Heart left ventricle (tissue), 16 donors: ENCODE data around the gene TJP3. TPM values are rescaled to one million over a fixed set of nuclear protein-coding genes. Genes with fewer than 3 reads are reported as not detected.

Experiments used
- ATAC-seq, 4 donors: fragments of 200-7000 bp; cut with Tn5 transposase; one replicate each; pipeline ENCODE4 v1.9.1; 2020 to 2022; ENCODE audit warnings: moderate library complexity in 4 of 4, mild to moderate bottlenecking in 3 of 4, moderate number of reproducible peaks in 1 of 4
- DNase-seq, 5 donors: peaks; one replicate each; pipeline ENCODE4 v3.0.0-alpha.2; 2020
- H3K27ac ChIP-seq, 12 donors: fragments of 200-600 bp; sonication (generic) in 4 of 12; one replicate each; pipeline versions ENCODE4 v1.5.0 to v1.8.0; 2016 to 2022; ENCODE audit warnings: mild to moderate bottlenecking in 2 of 12
- H3K27me3 ChIP-seq, 9 donors: fragments of 200-600 bp; sonication (generic) in 2 of 9; one replicate each; pipeline versions ENCODE4 v1.5.1 to v1.8.0; 2016 to 2022; ENCODE audit warnings: mild to moderate bottlenecking in 3 of 9
- H3K36me3 ChIP-seq, 9 donors: fragments of 200-600 bp; sonication (generic) in 2 of 9; one replicate each; pipeline versions ENCODE4 v1.5.0 to v1.8.0; 2018 to 2022; ENCODE audit warnings: mild to moderate bottlenecking in 2 of 9
- H3K4me1 ChIP-seq, 12 donors: fragments of 200-600 bp; sonication (generic) in 4 of 12; one replicate each; pipeline versions ENCODE4 v1.5.0 to v1.8.0; 2016 to 2022; ENCODE audit warnings: mild to moderate bottlenecking in 3 of 12
- H3K4me3 ChIP-seq, 12 donors: fragments of 200-600 bp; sonication (generic) in 4 of 12; one replicate each; pipeline versions ENCODE4 v1.5.0 to v1.8.0; 2017 to 2022; ENCODE audit warnings: mild to moderate bottlenecking in 9 of 12, moderate library complexity in 4 of 12
- H3K9me3 ChIP-seq, 12 donors: fragments of 200-600 bp; sonication (generic) in 4 of 12; one replicate each; pipeline versions ENCODE4 v1.5.0 to v1.8.0; 2016 to 2022; ENCODE audit warnings: mild to moderate bottlenecking in 1 of 12
- POLR2A ChIP-seq, 2 donors: fragments of 450-650 bp; IDR thresholded peaks; one replicate each; pipeline ENCODE4 v1.6.1; 2017; ENCODE audit warnings: antibody characterized with exemption in 2 of 2, mild to moderate bottlenecking in 2 of 2, moderate library complexity in 2 of 2
- WGBS, 4 donors: extraction: QIAGEN DNeasy Blood & Tissue Kit in 2 of 4; methylation state at CpG; one replicate each; pipeline versions ENCODE4 v1.1.5 to v1.1.7; 2013 to 2018; 5-methylcytosine and 5-hydroxymethylcytosine counted together
- intact Hi-C, 10 donors: fragments of 100-400 bp; cut with DNase I; formaldehyde crosslinking; loops; one replicate each; pipeline versions ENCODE4 v1.11.1 to v1.14.2; 2022
- polyA plus RNA-seq, 2 donors: library from polyadenylated mRNA; stranded (reverse); fragments of 200-250 nt; gene quantifications; one replicate each; pipeline ENCODE4 v1.2.3, GENCODE V29; 2013
- total RNA-seq, 9 donors: library from RNA; depleted of rRNA in 2 of 9; stranded (reverse); fragments of >200 nt in 2 of 9; fragmentation: NEBNext Ultra II Directional in 3 of 9; extraction: Animal tissue kit (Norgen Biotek cat#: 25700) in 3 of 9; gene quantifications; one replicate each; pipeline versions ENCODE4 v1.1.0 to v1.2.4, GENCODE V29; 2016 to 2023
- TF ChIP-seq, protein P1 (sequence below), 12 donors: fragments of 200-600 bp; sonication (generic) in 4 of 12; IDR thresholded peaks; one replicate each; pipeline versions ENCODE4 v1.5.0 to v1.8.0; 2018 to 2022; ENCODE audit warnings: antibody characterized with exemption in 12 of 12, mild to moderate bottlenecking in 5 of 12
- donor health status: ischemic (EF 13 %, LVEDD 7.1; RV severe dilation, severe dysfunction).
- donor health status: healthy with polysubstance abuse.
- donor health status: DM: no; HTN: yes; CAD: no.
- donor health status: DM: no; HTN: no; CAD: no.
- donor health status: ischemic (EF 25% LVEDD 6.9; RV normal size, moderate dysfunction).
- donor health status: ischemic (EF 25% LVEDD 5.7; RV mildly dilated, moderate dysfunction).
- donor health status: healthy.
- donor health status: DM: yes; HTN: yes; CAD: no.
- donor health status: ischemic (EF 35%, LVEDD 5.7; RV mildly dilated, moderate dysfunction).
- donor health status: nonischemic (EF 11% LVEDD 7.7; RV severe dilation, severe dysfunction).
- donor health status: DM: yes; HTN: yes; CAD: no.
- donor health status: PGD.
- donor health status: ischemic (EF 29% LVEDD 5.4; RV normal size, mild dysfunction).
- donor health status: nonischemic (EF 23%, LVEDD 6.1; RV moderate dilation, normal function).

TJP3 gene
- total and polyA plus RNA-seq, 11 donors = 0.06 to 0.48 (median 0.41) TPM; not detected in 8

DNA sequence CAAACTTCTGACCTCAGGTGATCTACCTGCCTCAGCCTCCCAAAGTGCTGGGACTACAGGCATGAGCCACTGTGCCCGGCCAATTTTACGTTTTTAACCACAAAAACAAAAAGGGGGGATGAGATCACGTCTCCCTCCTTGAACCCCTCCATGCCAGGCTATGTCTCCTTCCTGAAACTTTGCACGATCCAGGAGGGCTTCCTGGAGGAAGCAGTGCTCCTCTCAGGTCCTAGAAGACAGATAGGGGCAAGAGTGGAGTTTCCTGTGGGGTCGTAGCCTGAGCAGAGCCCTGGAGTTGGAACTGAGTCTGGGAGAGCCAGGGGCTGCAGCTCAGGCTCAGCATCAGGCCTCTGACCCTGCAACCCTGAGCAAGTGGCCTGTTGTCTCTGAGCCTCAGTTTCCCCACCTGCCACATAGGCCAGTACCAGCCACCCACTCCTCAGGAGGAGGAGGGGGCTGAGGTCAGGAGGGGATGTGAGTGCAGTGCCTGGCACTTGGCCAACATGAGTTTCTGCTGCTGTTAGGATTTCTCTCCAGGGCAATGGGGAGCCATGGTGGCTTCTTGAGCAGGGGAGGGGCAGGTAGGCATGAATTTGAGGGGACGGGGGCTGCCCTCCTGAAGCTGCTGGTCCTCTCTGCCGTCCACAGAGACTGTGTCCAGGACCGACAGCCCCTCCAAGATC is 37.3 kb downstream of the TJP3 start:
- ATAC-seq = no peak
- H3K4me1 ChIP-seq = no peaks in the 10 kb centered on the region
- no peaks in the 10 kb centered on the region for H3K9me3 ChIP-seq

DNA sequence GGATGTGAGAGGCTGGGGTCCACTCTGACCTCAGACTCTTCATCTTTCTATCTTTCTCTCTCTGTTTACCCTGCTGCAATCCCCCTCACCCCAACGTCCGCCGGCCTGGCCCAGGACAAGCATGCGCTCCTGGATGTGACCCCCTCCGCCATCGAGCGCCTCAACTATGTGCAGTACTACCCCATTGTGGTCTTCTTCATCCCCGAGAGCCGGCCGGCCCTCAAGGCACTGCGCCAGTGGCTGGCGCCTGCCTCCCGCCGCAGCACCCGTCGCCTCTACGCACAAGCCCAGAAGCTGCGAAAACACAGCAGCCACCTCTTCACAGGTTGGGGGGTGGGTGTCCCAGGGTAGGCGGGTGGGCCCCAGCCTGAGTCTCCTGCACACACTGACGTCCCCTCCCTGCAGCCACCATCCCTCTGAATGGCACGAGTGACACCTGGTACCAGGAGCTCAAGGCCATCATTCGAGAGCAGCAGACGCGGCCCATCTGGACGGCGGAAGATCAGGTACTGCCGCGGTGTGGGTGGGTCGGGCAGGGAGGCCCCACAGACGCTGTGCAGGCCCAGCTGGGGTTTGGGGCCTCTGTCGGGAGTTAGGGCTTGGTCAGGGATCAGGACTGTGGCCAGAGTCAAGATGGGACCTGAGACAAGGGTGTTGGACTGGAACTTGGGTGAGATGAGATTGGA is 38.3 kb downstream of the TJP3 start:
- DNase-seq (no peak), ATAC-seq (no peak)
- Histone ChIP-seq H3K27ac (no peak overlapping the region), H3K27me3 (peaks cover 0 to 4% (median 0%) of the 10 kb centered on the region in 9 donors), H3K9me3 (no peaks in the 10 kb centered on the region), H3K4me3 (no peak overlapping the region), H3K36me3 (peaks cover 0 to 23% (median 15%) of the 10 kb centered on the region in 9 donors), H3K4me1 (no peaks in the 10 kb centered on the region)
- intact Hi-C loops = no loop called here
- TF ChIP-seq POLR2A (IDR thresholded peaks at IDR 0.05) = no peak
- TF ChIP-seq, protein P1, sequence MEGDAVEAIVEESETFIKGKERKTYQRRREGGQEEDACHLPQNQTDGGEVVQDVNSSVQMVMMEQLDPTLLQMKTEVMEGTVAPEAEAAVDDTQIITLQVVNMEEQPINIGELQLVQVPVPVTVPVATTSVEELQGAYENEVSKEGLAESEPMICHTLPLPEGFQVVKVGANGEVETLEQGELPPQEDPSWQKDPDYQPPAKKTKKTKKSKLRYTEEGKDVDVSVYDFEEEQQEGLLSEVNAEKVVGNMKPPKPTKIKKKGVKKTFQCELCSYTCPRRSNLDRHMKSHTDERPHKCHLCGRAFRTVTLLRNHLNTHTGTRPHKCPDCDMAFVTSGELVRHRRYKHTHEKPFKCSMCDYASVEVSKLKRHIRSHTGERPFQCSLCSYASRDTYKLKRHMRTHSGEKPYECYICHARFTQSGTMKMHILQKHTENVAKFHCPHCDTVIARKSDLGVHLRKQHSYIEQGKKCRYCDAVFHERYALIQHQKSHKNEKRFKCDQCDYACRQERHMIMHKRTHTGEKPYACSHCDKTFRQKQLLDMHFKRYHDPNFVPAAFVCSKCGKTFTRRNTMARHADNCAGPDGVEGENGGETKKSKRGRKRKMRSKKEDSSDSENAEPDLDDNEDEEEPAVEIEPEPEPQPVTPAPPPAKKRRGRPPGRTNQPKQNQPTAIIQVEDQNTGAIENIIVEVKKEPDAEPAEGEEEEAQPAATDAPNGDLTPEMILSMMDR (IDR thresholded peaks at IDR 0.05) = no peak
- 67 to 73% (median 68%) methylated on average over 30 to 31 of the region's 31 CpGs for WGBS, 4 donors

More for the DNA sequence above, 37.3 kb downstream of the TJP3 start:
- 58 to 71% (median 66%) methylated on average over 5 to 8 of the region's 8 CpGs for WGBS, 4 donors
- TF ChIP-seq, protein P1 (IDR thresholded peaks at IDR 0.05) = no peak
- no peak for TF ChIP-seq POLR2A (IDR thresholded peaks at IDR 0.05)
- peaks cover 0 to 4% (median 0%) of the 10 kb centered on the region in 9 donors for H3K27me3 ChIP-seq
- intact Hi-C loops = no loop called here
- no peak for DNase-seq
- H3K4me3 ChIP-seq = no peak overlapping the region
- H3K27ac ChIP-seq = no peak overlapping the region
- peaks cover 0 to 13% (median 8%) of the 10 kb centered on the region in 9 donors for H3K36me3 ChIP-seq

DNA sequence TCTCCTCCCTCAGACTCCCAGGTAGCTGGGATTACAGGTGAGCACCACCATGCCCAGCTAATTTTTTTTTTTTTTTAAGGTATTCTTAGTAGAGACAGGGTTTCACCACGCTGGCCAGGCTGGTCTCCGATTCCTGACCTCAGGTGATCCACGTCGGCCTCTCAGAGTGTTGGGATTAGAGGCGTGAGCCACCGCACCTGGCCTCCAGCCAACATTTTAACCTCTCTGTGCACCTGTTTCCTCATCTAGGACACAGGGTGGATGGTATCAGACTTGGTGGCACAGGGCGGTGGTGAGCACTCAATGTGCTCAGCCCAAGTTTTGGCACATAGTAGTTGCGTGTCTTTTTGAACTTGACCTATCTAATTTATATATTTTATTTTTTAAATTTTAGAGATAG is 40.8 kb downstream of the TJP3 start:
- 79 to 88% (median 86%) methylated on average over 8 of the region's 8 CpGs for WGBS, 4 donors

DNA sequence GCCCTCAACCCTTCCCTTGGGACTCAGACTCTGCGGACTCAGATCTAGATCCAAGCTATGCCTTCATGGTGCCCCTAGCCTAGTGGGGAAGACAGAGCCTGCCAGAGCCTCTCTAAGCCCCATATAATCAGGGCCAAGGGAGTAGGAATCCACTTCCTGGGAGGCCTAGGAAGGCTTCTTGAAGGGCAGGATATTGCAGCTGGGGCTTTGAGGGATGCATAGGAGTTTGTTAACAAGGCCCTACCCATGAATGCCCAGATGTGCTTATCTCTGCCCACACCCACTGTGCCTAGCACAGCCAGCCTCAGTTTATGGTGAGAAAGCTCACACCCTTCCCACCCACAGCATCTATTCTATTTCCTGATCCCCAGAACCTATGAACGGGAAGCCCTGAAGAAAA is 42.0 kb downstream of the TJP3 start:
- 95 to 100% (median 98%) methylated on average over 1 to 2 of the region's 2 CpGs for WGBS, 4 donors
- peaks cover 0 to 52% (median 38%) of the 10 kb centered on the region in 9 donors for H3K36me3 ChIP-seq
- intact Hi-C loops = no loop called here
- no peak overlapping the region for H3K4me3 ChIP-seq
- H3K4me1 ChIP-seq = no peaks in the 10 kb centered on the region
- no peak overlapping the region for H3K27ac ChIP-seq
- H3K27me3 ChIP-seq = peaks cover 0 to 4% (median 0%) of the 10 kb centered on the region in 9 donors
- no peak for ATAC-seq
- no peaks in the 10 kb centered on the region for H3K9me3 ChIP-seq
- TF ChIP-seq, protein P1 (IDR thresholded peaks at IDR 0.05) = no peak
- no peak for TF ChIP-seq POLR2A (IDR thresholded peaks at IDR 0.05)
- DNase-seq = no peak

More for the DNA sequence above, 40.8 kb downstream of the TJP3 start:
- H3K36me3 ChIP-seq = peaks cover 0 to 48% (median 34%) of the 10 kb centered on the region in 9 donors
- H3K9me3 ChIP-seq = no peaks in the 10 kb centered on the region
- no peaks in the 10 kb centered on the region for H3K4me1 ChIP-seq
- no peak overlapping the region for H3K27ac ChIP-seq
- TF ChIP-seq, protein P1 (IDR thresholded peaks at IDR 0.05) = no peak
- no peak for TF ChIP-seq POLR2A (IDR thresholded peaks at IDR 0.05)
- intact Hi-C loops = no loop called here
- ATAC-seq = no peak
- no peak overlapping the region for H3K4me3 ChIP-seq
- no peak for DNase-seq
- peaks cover 0 to 4% (median 0%) of the 10 kb centered on the region in 9 donors for H3K27me3 ChIP-seq
